GM13976 (cell line): Measurements from ENCODE around the gene EEF2.

ENCODE experiments used
- DNase-seq: peaks from one replicate; pipeline ENCODE4 v3.0.0; 2012; ENCODE audit warnings: low spot score
- in situ Hi-C: fragments of 300-500 bp; cut with MboI; formaldehyde crosslinking; loops from one replicate; pipeline ENCODE4 v1.12.0; 2022; ENCODE audit warnings: low sequenced_read_pairs, mixed read lengths, inconsistent platforms; ENCODE audit not compliant: unreplicated experiment
- TF ChIP-seq, protein P1 (sequence below): IDR thresholded peaks from 2 replicates; pipeline ENCODE4 v1.5.1; 2012; ENCODE audit warnings: borderline replicate concordance, mild to moderate bottlenecking; ENCODE audit not compliant: insufficient read depth; ENCODE audit errors: extremely low read depth, missing control alignments, control extremely low read depth

Gene EEF2

DNA sequence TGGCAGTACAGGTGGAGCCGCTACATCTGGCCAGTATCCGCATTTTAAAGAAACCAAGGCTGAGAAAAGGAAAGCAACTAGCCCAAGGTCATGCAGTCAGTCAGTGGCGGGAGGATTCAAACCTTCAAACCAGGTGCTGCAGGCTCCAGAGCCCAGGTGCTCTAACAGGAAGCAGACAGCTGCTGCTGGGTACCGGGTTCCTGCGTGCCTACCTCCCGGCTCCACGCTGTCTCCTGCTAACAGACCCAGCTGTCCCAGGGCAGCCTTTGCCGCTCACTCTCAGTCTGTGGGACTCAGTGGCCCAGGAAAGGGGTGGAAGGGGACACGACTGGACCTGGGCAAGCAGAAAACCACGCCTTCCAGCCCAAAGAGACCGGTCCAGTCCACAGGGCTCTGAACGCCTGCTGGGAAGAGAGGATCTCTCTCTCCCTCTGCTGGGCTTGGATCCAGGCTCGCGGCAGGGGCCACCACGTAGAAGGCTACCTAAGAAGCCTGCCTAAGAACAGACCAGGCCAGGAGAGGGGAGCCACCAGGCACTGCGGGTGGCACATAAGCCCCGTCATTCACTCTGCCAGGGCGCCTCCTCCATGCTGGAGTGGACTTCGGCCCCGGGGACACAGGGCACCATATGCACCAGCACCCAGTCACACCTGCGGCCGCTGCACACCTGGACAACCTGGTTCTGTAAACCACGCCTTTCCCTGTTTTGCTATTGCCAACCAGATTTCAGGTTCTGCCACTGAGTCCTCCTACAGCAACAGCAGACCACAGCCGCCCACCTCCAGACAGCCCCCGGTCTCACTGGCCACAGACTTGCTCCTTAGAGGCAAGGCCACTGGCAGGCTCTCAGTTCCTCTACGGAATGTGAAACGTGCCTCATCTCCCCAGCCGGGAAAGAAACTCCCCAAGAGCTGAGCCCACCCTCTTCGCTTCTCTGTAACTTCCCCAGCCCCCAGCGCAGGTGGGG lies 18.9 kb downstream of the EEF2 start:
- in situ Hi-C loops, result no loop called here
- no peak for DNase-seq
- TF ChIP-seq, protein P1, sequence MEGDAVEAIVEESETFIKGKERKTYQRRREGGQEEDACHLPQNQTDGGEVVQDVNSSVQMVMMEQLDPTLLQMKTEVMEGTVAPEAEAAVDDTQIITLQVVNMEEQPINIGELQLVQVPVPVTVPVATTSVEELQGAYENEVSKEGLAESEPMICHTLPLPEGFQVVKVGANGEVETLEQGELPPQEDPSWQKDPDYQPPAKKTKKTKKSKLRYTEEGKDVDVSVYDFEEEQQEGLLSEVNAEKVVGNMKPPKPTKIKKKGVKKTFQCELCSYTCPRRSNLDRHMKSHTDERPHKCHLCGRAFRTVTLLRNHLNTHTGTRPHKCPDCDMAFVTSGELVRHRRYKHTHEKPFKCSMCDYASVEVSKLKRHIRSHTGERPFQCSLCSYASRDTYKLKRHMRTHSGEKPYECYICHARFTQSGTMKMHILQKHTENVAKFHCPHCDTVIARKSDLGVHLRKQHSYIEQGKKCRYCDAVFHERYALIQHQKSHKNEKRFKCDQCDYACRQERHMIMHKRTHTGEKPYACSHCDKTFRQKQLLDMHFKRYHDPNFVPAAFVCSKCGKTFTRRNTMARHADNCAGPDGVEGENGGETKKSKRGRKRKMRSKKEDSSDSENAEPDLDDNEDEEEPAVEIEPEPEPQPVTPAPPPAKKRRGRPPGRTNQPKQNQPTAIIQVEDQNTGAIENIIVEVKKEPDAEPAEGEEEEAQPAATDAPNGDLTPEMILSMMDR, result no peak

DNA sequence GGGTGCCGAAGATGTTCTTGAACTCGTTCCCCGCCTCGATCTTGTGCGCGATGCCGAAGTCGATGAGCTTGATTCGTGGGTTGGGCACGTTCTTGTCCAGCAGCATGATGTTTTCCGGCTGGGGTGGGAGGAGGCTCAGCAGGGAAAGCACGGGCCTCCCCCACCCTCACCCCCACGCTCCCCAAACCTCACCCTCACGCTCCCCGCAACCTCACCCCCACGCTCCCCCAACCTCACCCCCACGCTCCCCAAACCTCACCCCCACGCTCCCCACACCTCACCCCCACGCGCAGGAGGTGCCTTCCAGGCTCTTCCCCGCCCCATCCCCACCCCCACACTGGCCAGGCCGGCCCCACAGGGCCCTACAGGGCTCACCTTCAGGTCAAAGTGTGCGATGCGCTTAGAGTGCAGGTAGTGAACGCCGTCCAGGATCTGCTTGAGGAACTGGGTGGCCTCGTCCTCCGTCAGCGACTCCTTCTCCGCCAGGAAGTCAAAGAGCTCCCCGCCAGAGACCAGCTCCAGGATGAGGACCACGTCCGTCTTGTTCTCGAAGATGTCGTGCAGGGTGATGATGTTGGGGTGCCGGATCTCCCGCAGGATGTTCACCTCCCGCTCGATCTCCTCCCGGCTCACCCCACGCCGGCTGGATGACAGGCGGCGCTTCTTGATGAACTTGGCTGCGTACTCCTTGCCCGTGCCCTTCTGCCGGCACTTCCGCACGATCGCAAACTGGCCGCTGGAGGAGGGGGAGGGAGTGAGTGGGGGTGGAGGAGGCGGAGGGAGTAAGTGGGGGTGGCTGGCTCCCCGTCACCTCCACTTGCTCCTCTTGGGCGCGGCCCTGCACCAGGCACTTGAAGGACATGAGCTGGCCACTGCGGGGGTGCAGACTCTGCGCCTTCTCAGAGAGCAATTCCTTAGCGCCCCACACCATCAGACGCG lies 20.7 kb downstream of the EEF2 start:
- TF ChIP-seq, protein P1, result no peak
- in situ Hi-C loops, result no loop called here
- DNase-seq, result no peak

DNA sequence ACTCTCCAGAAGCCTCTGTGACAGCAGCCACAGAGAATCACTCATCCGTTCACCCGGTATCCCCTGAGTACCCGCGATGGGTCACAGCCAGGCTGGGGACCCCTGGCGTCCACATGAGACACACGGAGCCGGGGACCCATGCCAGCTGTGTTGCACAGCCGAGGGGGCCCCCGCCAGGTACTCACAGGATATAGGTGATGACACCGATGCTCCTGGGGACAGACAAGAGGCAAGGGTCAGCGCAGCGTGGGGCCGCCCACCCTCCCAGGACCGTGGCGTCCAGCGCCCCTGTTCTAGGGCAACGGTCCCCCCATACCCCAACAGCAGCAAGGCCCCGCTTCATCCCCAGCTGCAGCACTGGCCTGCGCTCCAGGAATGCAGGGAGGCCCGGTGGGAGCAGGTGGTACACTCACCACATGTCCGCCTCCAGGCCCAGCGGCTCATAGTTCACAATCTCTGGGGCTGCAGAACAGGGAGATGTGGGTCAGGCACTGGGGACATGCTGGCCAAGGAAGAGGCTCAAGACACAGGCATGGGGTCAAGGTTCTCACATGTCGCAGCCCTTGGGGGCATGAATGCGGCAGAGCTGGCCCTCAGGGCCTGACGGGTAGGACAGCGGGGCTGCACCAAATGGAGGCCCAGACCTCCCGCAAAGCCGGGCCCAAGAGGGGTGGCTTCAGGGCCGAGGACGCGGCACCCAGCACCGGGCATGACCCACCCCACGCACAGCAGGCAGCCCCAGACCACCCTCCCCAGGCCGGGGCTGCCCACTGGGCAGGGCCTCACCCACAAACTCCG lies 21.6 kb downstream of the EEF2 start:
- TF ChIP-seq, protein P1, result no peak
- DNase-seq, result no peak
- in situ Hi-C loops, result no loop called here

DNA sequence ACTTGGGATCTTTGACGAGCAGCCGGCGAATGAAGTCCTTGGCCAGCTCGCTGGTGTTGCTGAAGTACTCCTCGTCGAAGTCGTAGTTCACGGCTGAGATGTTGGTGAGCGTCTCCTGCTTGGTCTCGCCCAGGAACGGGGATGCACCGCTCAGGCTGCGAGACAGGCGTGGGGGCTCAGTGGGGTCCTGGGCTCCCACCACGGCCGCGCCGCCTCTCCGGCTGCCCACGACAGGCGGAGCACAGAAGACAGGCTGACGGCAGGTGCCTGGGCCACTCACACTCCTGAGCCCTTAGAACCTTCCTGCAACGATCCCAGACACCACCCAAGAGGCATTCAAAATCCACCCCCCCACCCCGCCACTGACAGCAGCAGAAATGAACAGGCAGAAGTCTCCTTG lies 24.3 kb downstream of the EEF2 start:
- in situ Hi-C loops, result no loop called here
- DNase-seq, result no peak
- TF ChIP-seq, protein P1, result no peak

DNA sequence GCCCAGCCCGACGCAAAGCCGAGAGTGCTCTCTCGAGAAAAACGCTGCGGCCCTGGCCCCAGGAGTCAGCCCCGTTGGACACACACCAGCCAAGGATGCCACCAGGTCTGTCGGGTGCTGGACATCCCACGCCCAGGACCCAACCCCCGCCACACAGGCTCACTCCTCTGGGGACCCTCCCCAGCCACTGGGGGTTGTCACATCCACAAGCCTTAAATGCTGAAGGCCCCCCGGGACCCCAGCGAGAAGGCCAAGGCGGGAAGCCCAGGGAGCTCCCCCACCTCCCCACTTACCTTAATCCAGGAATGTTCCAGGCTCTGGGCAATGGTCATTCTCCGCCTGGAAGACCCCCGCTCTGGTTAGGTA lies 25.5 kb downstream of the EEF2 start:
- no peak for DNase-seq
- in situ Hi-C loops, result no loop called here
- TF ChIP-seq, protein P1, result no peak
